Smooth muscle cell (in vitro differentiated cells): ENCODE measurements around the gene OR4X1. TPM values are rescaled to one million over a fixed set of nuclear protein-coding genes. Genes with fewer than 3 reads are reported as not detected.
"Not testable (repeated sequence)": the region's sequence is repeated elsewhere in the genome, so short reads cannot be mapped to it uniquely, and the experiment has no call there.

Source experiments
- DNase-seq: peaks from one replicate; lab custom pipeline; 2025; ENCODE audit not compliant: unreplicated experiment; lab: John Stamatoyannopoulos, UW
- H2AFZ ChIP-seq: fragments of 200-600 bp; sonication (generic); 2 replicates; pipeline ENCODE4 v1.6.0; 2016; ENCODE audit warnings: antibody characterized with exemption, low read depth, mild to moderate bottlenecking
- H3F3A ChIP-seq: fragments of 200-600 bp; sonication (generic); 2 replicates; pipeline ENCODE4 v1.6.0; 2017; ENCODE audit warnings: antibody characterized with exemption, low read depth
- H3K27ac ChIP-seq: fragments of 200-600 bp; sonication (generic); 2 replicates; pipeline ENCODE4 v1.5.1; 2016; ENCODE audit warnings: low read depth, mild to moderate bottlenecking
- H3K27me3 ChIP-seq: fragments of 200-600 bp; sonication (generic); 2 replicates; pipeline ENCODE4 v1.6.1; 2016; ENCODE audit warnings: low read depth, mild to moderate bottlenecking
- H3K36me3 ChIP-seq: fragments of 200-600 bp; sonication (generic); 2 replicates; pipeline ENCODE4 v1.5.1; 2016; ENCODE audit warnings: low read depth
- H3K4me1 ChIP-seq: fragments of 200-600 bp; sonication (generic); 2 replicates; pipeline ENCODE4 v1.5.1; 2016; ENCODE audit warnings: low read depth
- H3K4me2 ChIP-seq: fragments of 200-600 bp; sonication (generic); 2 replicates; pipeline ENCODE4 v1.6.0; 2016; ENCODE audit warnings: mild to moderate bottlenecking
- H3K4me3 ChIP-seq: fragments of 200-600 bp; sonication (generic); 2 replicates; pipeline ENCODE4 v1.5.1; 2016; ENCODE audit warnings: mild to moderate bottlenecking
- H3K79me2 ChIP-seq: fragments of 200-600 bp; sonication (generic); 2 replicates; pipeline ENCODE4 v1.6.0; 2016; ENCODE audit warnings: low read depth, mild to moderate bottlenecking
- H3K9ac ChIP-seq: fragments of 200-600 bp; sonication (generic); 2 replicates; pipeline ENCODE4 v1.6.0; 2016; ENCODE audit warnings: low read depth
- H3K9me3 ChIP-seq: fragments of 200-600 bp; sonication (generic); replicated peaks from 2 replicates; pipeline ENCODE4 v1.5.1; 2016; ENCODE audit warnings: low read depth
- H4K20me1 ChIP-seq: fragments of 200-600 bp; sonication (generic); 2 replicates; pipeline ENCODE4 v1.6.0; 2016; ENCODE audit warnings: low read depth
- CTCF ChIP-seq: fragments of 200-600 bp; sonication (generic); IDR thresholded peaks from 2 replicates; pipeline ENCODE4 v1.5.1; 2017; ENCODE audit warnings: borderline replicate concordance, mild to moderate bottlenecking, antibody characterized with exemption; ENCODE audit not compliant: insufficient read depth, poor library complexity, severe bottlenecking
- WGBS: methylation state at CpG from one replicate; pipeline ENCODE4 v1.1.7; 2016; ENCODE audit warnings: low lambda C conversion rate; 5-methylcytosine and 5-hydroxymethylcytosine counted together
- polyA plus RNA-seq: library from polyadenylated mRNA; unstranded; fragments of >200 nt; fragmentation: Nextera tagmentation; extraction: Ambion mirVana; gene quantifications from 2 replicates; pipeline ENCODE4 v1.2.1, GENCODE V29; 2016
- total RNA-seq: library from RNA; depleted of rRNA; stranded (reverse); fragments of >200 nt; gene quantifications from 2 replicates; pipeline ENCODE4 v1.2.3, GENCODE V29; 2014

OR4X1 gene
- total RNA-seq: not detected in 2 replicates
- polyA plus RNA-seq: not detected in 2 replicates

GRCh38 chr11:48263423-48263911, at the start of gene OR4X1:
Gene OR4X1, plus strand, starts transcription at chr11:48263861. Its CDS starts 0 bp downstream, at chr11:48263861.
- Histone ChIP-seq H3K4me3 (no peak within 1 kb of the TSS), H3K9me3 (peaks cover 2% of the 10 kb centered on the region), H3K9ac (no peak within 1 kb of the TSS), H4K20me1 (no peaks in the 10 kb centered on the region), H3F3A (no peaks in the 10 kb centered on the region), H3K27ac (no peak within 1 kb of the TSS), H3K27me3 (no peaks in the 10 kb centered on the region), H3K36me3 (no peaks in the 10 kb centered on the region), H3K79me2 (no peaks in the 10 kb centered on the region), H3K4me1 (no peaks in the 10 kb centered on the region), H3K4me2 (no peak within 1 kb of the TSS), H2AFZ (no peak within 1 kb of the TSS)
- DNase-seq: no peak
- 20% methylated on average over 3 of the region's 3 CpGs for whole genome bisulfite sequencing
- TF ChIP-seq CTCF: no peak

- H3K9me3 ChIP-seq: no peaks in the 10 kb centered on the region
- no peak within 1 kb of the TSS for H3K4me2 ChIP-seq
- H3K79me2 ChIP-seq: no peaks in the 10 kb centered on the region
- H2AFZ ChIP-seq: no peak within 1 kb of the TSS
- H3K4me3 ChIP-seq: no peak within 1 kb of the TSS
- WGBS: 56% methylated on average over 2 of the region's 2 CpGs
- no peaks in the 10 kb centered on the region for H3K27me3 ChIP-seq
- no peaks in the 10 kb centered on the region for H3F3A ChIP-seq
- H4K20me1 ChIP-seq: no peaks in the 10 kb centered on the region
- no peaks in the 10 kb centered on the region for H3K4me1 ChIP-seq
- no peak within 1 kb of the TSS for H3K9ac ChIP-seq
- no peak within 1 kb of the TSS for H3K27ac ChIP-seq
- no peak for DNase-seq
- no peaks in the 10 kb centered on the region for H3K36me3 ChIP-seq
- no peak for TF ChIP-seq CTCF
These were observed 47.2 kb upstream of the OR4X1 start, which contains the start of gene OR4B1 for GRCh38 chr11:48216510-48216909. Gene OR4B1, plus strand, starts transcription at chr11:48216810. Its CDS starts 0 bp downstream, at chr11:48216810.

GRCh38 chr11:48228761-48229160, 34.9 kb upstream of the OR4X1 start:
- WGBS: 91% methylated on average over 17 of the region's 18 CpGs
- H3K9me3 ChIP-seq: no peaks in the 10 kb centered on the region
- no peaks in the 10 kb centered on the region for H3K4me1 ChIP-seq
- no peak overlapping the region for H3K27ac ChIP-seq
- no peaks in the 10 kb centered on the region for H3F3A ChIP-seq
- no peak for DNase-seq
- no peak overlapping the region for H3K9ac ChIP-seq
- H3K79me2 ChIP-seq: no peaks in the 10 kb centered on the region
- H3K4me2 ChIP-seq: no peak overlapping the region
- no peaks in the 10 kb centered on the region for H3K36me3 ChIP-seq
- no peak overlapping the region for H3K4me3 ChIP-seq
- TF ChIP-seq CTCF: no peak
- H4K20me1 ChIP-seq: no peaks in the 10 kb centered on the region
- no peaks in the 10 kb centered on the region for H3K27me3 ChIP-seq
- no peak overlapping the region for H2AFZ ChIP-seq

GRCh38 chr11:48230057-48230456, 33.6 kb upstream of the OR4X1 start:
- H3K79me2 ChIP-seq, H2AFZ ChIP-seq, H3K27ac ChIP-seq, H3K36me3 ChIP-seq, H3K27me3 ChIP-seq, H3K4me1 ChIP-seq, H3K9ac ChIP-seq, H3K9me3 ChIP-seq, DNase-seq, H3K4me3 ChIP-seq, H3K4me2 ChIP-seq, H3F3A ChIP-seq, H4K20me1 ChIP-seq: not testable (repeated sequence)
- 84% methylated on average over 11 of the region's 11 CpGs for WGBS
